Transverse colon (tissue), 4 donors: ENCODE data around the gene DLGAP1. TPM values are rescaled to one million over a fixed set of nuclear protein-coding genes. Genes with fewer than 3 reads are reported as not detected.

Source experiments
- DNase-seq: peaks from one replicate; pipeline ENCODE4 v3.0.0-alpha.2; 2019
- H3K27ac ChIP-seq, 4 donors: fragments of 200-600 bp; sonication (generic); 2 replicates each; pipeline ENCODE4 v1.5.1; 2016 to 2018; ENCODE audit warnings: inconsistent platforms in 4 of 4
- H3K27me3 ChIP-seq: fragments of 200-600 bp; sonication (generic); 2 replicates; pipeline ENCODE4 v1.5.1; 2017; ENCODE audit warnings: inconsistent platforms
- H3K36me3 ChIP-seq, 4 donors: fragments of 200-600 bp; sonication (generic); 2 replicates each; pipeline ENCODE4 v1.5.1; 2017 to 2019; ENCODE audit warnings: inconsistent platforms in 4 of 4
- H3K4me1 ChIP-seq, 4 donors: fragments of 200-600 bp; sonication (generic); 2 replicates each; pipeline ENCODE4 v1.5.1; 2017 to 2020; ENCODE audit warnings: inconsistent platforms in 4 of 4
- H3K4me3 ChIP-seq, 4 donors: fragments of 200-600 bp; sonication (generic); 1 replicate in 1 of 4; 2 replicates in 3 of 4; pipeline versions ENCODE4 v1.5.1 to v1.6.1; 2017 to 2019; ENCODE audit warnings: inconsistent platforms in 4 of 4
- H3K9me3 ChIP-seq, 2 donors: fragments of 200-600 bp; sonication (generic); 2 replicates each; pipeline ENCODE4 v1.5.1; 2017 to 2019; ENCODE audit warnings: inconsistent platforms in 2 of 2
- EP300 ChIP-seq: sonication (generic); formaldehyde crosslinking; IDR thresholded peaks from one replicate; pipeline ENCODE4 v1.6.1; 2017; ENCODE audit warnings: antibody characterized with exemption, low read depth
- POLR2A ChIP-seq: fragments of 450-650 bp; IDR thresholded peaks from one replicate; pipeline ENCODE4 v1.6.1; 2016; ENCODE audit warnings: antibody characterized with exemption, mild to moderate bottlenecking, moderate library complexity
- POLR2AphosphoS5 ChIP-seq, 3 donors: sonication (generic); formaldehyde crosslinking; IDR thresholded peaks; one replicate each; pipeline ENCODE4 v1.6.1; 2016; ENCODE audit warnings: antibody characterized with exemption in 3 of 3
- WGBS, 2 donors: methylation state at CpG; one replicate each; pipeline ENCODE4 v1.1.5; 2018; ENCODE audit warnings: low coverage in 1 of 2; 5-methylcytosine and 5-hydroxymethylcytosine counted together
- in situ Hi-C, 4 donors: fragments of 200-750 bp; cut with MboI; loops; one replicate each; pipeline versions ENCODE4 v1.15.0 to v1.15.1; 2017; ENCODE audit warnings: low sequenced_read_pairs in 3 of 4, low pct_ligation_motif_present in 1 of 4, low pct_unique_long_range_greater_than_20kb in 1 of 4
- intact Hi-C: fragments of 100-400 bp; cut with DNase I; formaldehyde crosslinking; loops from one replicate; pipeline ENCODE4 v1.15.1; 2023; ENCODE audit warnings: low total_unique reads
- total RNA-seq, 4 donors: library from RNA; depleted of rRNA; stranded (reverse); fragments of >200 nt; gene quantifications; one replicate each; pipeline ENCODE4 v1.1.0, GENCODE V29; 2016
- TF ChIP-seq, protein P1 (sequence below), 5 experiments: fragments of 200-600 bp in 3 of 5; fragments of 450-650 bp in 2 of 5; sonication (generic) in 3 of 5; IDR thresholded peaks; 1 replicate in 2 of 5; 2 replicates in 3 of 5; pipeline ENCODE4 v1.5.1; 2016 to 2017; ENCODE audit warnings: antibody characterized with exemption in 5 of 5, inconsistent platforms in 3 of 5, mild to moderate bottlenecking in 2 of 5, moderate library complexity in 1 of 5

Gene DLGAP1
- total RNA-seq, 4 donors from 2014 or later = 2.7 to 7.2 (median 3.3) TPM

DNA sequence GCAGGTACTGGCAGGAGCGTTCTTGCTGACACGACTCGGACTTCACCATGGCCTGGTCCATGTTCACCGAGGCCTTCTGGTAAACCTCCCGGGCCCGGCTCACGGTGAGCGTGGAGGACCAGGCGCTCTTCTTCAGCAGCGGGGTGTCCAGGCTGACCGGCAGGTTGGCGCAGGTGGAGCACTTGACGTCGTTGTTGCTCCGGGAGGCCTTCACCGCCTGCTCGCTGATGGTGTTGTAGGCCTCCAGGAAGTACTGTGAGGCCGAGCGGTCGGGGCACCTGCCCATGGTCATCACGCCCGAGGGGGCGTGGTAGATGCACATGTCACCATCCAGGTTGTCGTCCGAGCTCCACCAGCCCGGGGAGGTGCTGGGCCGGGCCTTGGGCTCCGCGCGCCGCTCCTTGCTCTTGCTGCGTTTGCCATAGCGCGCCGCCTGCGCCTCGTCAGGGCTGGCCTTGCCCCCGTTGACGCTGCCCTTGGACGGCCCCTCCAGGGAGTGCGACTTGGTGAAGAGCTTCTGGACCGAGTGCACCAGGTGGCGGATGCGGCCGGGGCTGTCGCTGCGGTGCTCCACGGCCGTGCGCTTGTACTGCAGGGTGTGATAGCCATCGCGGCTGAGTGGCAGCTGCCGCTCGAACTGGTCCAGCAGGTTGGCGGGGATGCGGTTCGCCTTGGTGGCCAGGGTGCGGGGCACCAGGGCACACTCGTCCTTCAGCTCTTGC is 575.8 kb downstream of the DLGAP1 start:
- no peak overlapping the region for H3K27ac ChIP-seq
- in situ Hi-C loops = no loop called here
- intact Hi-C loops = no loop called here
- DNase-seq = no peak
- no peaks in the 10 kb centered on the region for H3K36me3 ChIP-seq
- TF ChIP-seq, protein P1, sequence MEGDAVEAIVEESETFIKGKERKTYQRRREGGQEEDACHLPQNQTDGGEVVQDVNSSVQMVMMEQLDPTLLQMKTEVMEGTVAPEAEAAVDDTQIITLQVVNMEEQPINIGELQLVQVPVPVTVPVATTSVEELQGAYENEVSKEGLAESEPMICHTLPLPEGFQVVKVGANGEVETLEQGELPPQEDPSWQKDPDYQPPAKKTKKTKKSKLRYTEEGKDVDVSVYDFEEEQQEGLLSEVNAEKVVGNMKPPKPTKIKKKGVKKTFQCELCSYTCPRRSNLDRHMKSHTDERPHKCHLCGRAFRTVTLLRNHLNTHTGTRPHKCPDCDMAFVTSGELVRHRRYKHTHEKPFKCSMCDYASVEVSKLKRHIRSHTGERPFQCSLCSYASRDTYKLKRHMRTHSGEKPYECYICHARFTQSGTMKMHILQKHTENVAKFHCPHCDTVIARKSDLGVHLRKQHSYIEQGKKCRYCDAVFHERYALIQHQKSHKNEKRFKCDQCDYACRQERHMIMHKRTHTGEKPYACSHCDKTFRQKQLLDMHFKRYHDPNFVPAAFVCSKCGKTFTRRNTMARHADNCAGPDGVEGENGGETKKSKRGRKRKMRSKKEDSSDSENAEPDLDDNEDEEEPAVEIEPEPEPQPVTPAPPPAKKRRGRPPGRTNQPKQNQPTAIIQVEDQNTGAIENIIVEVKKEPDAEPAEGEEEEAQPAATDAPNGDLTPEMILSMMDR (IDR thresholded peaks at IDR 0.05) = no peak
- no peak for TF ChIP-seq POLR2AphosphoS5 (IDR thresholded peaks at IDR 0.05)
- no peak for TF ChIP-seq EP300
- H3K4me1 ChIP-seq = no peaks in the 10 kb centered on the region
- H3K27me3 ChIP-seq = no peaks in the 10 kb centered on the region
- H3K4me3 ChIP-seq = no peak overlapping the region
- WGBS, 2 donors = 96% methylated on average over 47 of the region's 59 CpGs; no CpG with 5 or more reads in 1 of the 2 donors
- no peaks in the 10 kb centered on the region for H3K9me3 ChIP-seq

DNA sequence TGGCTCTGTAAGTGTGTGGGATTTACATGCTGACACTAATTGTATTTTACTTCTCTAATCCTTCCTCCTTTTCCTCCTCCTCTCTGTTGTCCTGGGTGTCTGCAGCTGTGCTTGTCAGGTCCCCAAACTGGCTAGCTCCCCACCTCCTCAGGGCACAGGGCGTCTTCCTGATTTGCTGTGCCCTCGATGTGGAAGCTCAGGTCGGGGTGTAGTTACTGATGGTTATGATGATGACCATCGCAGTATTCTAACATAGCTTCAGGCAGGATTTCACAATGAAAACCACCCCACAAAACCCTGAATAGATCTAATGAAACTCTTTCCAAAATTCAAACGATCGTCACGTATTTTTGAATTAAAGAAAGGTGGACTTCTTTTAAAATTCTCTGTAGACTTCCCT is 576.7 kb downstream of the DLGAP1 start:
- Histone ChIP-seq H3K4me1 (no peaks in the 10 kb centered on the region), H3K9me3 (no peaks in the 10 kb centered on the region), H3K4me3 (no peak overlapping the region), H3K27ac (no peak overlapping the region), H3K36me3 (no peaks in the 10 kb centered on the region), H3K27me3 (no peaks in the 10 kb centered on the region)
- in situ Hi-C loops = no loop called here
- no peak for DNase-seq
- intact Hi-C loops = no loop called here
- 79 to 97% methylated on average over 5 to 7 of the region's 7 CpGs for WGBS, 2 donors
- TF ChIP-seq POLR2AphosphoS5 (IDR thresholded peaks at IDR 0.05) = no peak
- TF ChIP-seq, protein P1 (IDR thresholded peaks at IDR 0.05) = no peak
- TF ChIP-seq EP300 = no peak

DNA sequence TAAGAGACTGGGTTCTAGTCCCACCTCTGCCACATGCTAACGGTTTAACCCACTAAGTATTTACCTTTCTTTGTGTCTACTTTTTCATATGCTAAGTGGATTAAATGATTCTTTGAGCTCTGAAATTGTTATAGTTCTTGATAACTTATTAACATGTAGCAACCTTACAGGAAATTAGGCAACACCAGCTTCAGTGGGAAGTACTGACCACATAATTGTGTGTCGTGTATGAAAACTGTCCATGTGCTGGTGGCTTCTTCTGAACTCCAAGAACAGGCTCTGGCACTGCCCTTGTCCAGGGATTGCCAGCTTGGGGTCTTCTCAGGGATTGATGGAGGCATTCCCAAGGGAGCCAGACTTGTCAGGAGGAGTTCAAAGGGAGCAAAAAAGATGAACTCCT is 577.4 kb downstream of the DLGAP1 start:
- DNase-seq = no peak
- intact Hi-C loops = no loop called here

DNA sequence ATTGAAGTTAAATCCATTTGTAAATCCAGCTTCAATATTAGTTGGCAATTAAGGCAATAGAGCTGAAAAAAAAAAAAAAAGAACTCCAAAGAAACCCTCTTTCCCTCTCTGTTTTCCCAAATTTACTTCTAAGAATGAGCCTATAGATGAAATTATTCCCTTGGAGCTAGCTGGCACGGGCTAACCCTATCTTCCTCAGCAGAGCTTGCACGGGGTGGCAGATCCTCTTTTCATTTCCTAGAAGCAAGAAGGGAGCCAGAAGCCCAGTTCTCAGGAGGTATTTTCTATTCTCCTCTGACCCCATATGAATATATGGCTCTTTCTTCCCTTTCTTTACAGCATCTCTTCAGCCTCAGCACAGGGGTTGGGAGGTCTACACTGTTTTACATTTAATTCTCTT is 579.1 kb downstream of the DLGAP1 start:
- TF ChIP-seq EP300 (no peak), POLR2AphosphoS5 (IDR thresholded peaks at IDR 0.05) (no peak), POLR2A (no peak)
- TF ChIP-seq, protein P1 (IDR thresholded peaks at IDR 0.05) = no peak
- Histone ChIP-seq H3K27ac (no peak overlapping the region), H3K36me3 (no peaks in the 10 kb centered on the region), H3K9me3 (no peaks in the 10 kb centered on the region), H3K27me3 (no peaks in the 10 kb centered on the region), H3K4me3 (no peak overlapping the region), H3K4me1 (no peaks in the 10 kb centered on the region)
- intact Hi-C loops (no loop called here), in situ Hi-C loops (no loop called here)
- no peak for DNase-seq
- 33 to 44% methylated on average over 2 of the region's 2 CpGs for WGBS, 2 donors

More for the DNA sequence above, 577.4 kb downstream of the DLGAP1 start:
- H3K4me3 ChIP-seq = no peak overlapping the region
- TF ChIP-seq POLR2AphosphoS5 (IDR thresholded peaks at IDR 0.05) = no peak
- TF ChIP-seq POLR2A = no peak
- no peak for TF ChIP-seq EP300
- TF ChIP-seq, protein P1 (IDR thresholded peaks at IDR 0.05) = no peak
- in situ Hi-C loops = no loop called here
- no peaks in the 10 kb centered on the region for H3K27me3 ChIP-seq
- H3K27ac ChIP-seq = no peak overlapping the region
- no peaks in the 10 kb centered on the region for H3K4me1 ChIP-seq
- H3K9me3 ChIP-seq = no peaks in the 10 kb centered on the region
- WGBS, 2 donors = 47 to 71% methylated on average over 2 of the region's 2 CpGs
- no peaks in the 10 kb centered on the region for H3K36me3 ChIP-seq
